ENCODE results near the gene ACRBP.
A peak's percentile ranks its signal among the peaks of the same experiment; 100 is the strongest.

Gene ACRBP

GRCh38 chr12:6613015-6613775 lies 34.0 kb downstream of the ACRBP start:
- peak overlapping the region; percentile 29 for H3K4me3 ChIP-seq (ENCODE audit: low read depth, low read length)
- TF ChIP-seq MYC (IDR thresholded peaks at IDR 0.05; ENCODE audit: low read depth, low read length) (no peak), POLR2A (IDR thresholded peaks at IDR 0.05; ENCODE audit: extremely low read depth, insufficient read length) (peak; percentile 4), MAX (IDR thresholded peaks at IDR 0.05; ENCODE audit: low read depth, low read length) (no peak), CTCF (IDR thresholded peaks at IDR 0.05; ENCODE audit: low read depth, low read length) (no peak)
- peak; percentile 91 for DNase-seq (ENCODE audit: low read depth)

GRCh38 chr12:6612652-6613014 lies 34.6 kb downstream of the ACRBP start:
- DNase-seq (ENCODE audit: low read depth): no peak
- TF ChIP-seq POLR2A (IDR thresholded peaks at IDR 0.05; ENCODE audit: extremely low read depth, insufficient read length): peak; percentile 9
- no peak for TF ChIP-seq MYC (IDR thresholded peaks at IDR 0.05; ENCODE audit: low read depth, low read length)
- H3K4me3 ChIP-seq (ENCODE audit: low read depth, low read length): peak overlapping the region; percentile 25

GRCh38 chr12:6612247-6612646 lies 35.0 kb downstream of the ACRBP start:
- no peak for TF ChIP-seq CTCF (IDR thresholded peaks at IDR 0.05; ENCODE audit: low read depth, low read length)
- no peak for TF ChIP-seq MYC (IDR thresholded peaks at IDR 0.05; ENCODE audit: low read depth, low read length)
- no peak for TF ChIP-seq POLR2A (IDR thresholded peaks at IDR 0.05; ENCODE audit: extremely low read depth, insufficient read length)
- TF ChIP-seq MAX (IDR thresholded peaks at IDR 0.05; ENCODE audit: low read depth, low read length): no peak
- DNase-seq (ENCODE audit: low read depth): no peak
- peak overlapping the region; percentile 25 for H3K4me3 ChIP-seq (ENCODE audit: low read depth, low read length)

- DNase-seq (ENCODE audit: low read depth): peak; percentile 52
- no peak overlapping the region for H3K4me3 ChIP-seq (ENCODE audit: low read depth, low read length)
- TF ChIP-seq MYC (IDR thresholded peaks at IDR 0.05; ENCODE audit: low read depth, low read length): no peak
- TF ChIP-seq MAX (IDR thresholded peaks at IDR 0.05; ENCODE audit: low read depth, low read length): no peak
- TF ChIP-seq POLR2A (IDR thresholded peaks at IDR 0.05; ENCODE audit: extremely low read depth, insufficient read length): no peak
- no peak for TF ChIP-seq CTCF (IDR thresholded peaks at IDR 0.05; ENCODE audit: low read depth, low read length)
Observed at GRCh38 chr12:6608592-6609281, 38.5 kb downstream of the ACRBP start.

- no peak overlapping the region for H3K4me3 ChIP-seq (ENCODE audit: low read depth, low read length)
- DNase-seq (ENCODE audit: low read depth): peak; percentile 92
- TF ChIP-seq CTCF (IDR thresholded peaks at IDR 0.05; ENCODE audit: low read depth, low read length): no peak
- no peak for TF ChIP-seq POLR2A (IDR thresholded peaks at IDR 0.05; ENCODE audit: extremely low read depth, insufficient read length)
- peak; percentile 7; the same call in 1 of the 2 replicates for TF ChIP-seq MYC (IDR thresholded peaks at IDR 0.05; ENCODE audit: low read depth, low read length)
- TF ChIP-seq MAX (IDR thresholded peaks at IDR 0.05; ENCODE audit: low read depth, low read length): no peak
Observed at GRCh38 chr12:6607751-6608591, 39.3 kb downstream of the ACRBP start.

Data from NB4 (cell line).